ENCODE results near the gene CREB5. TPM values are rescaled to one million over a fixed set of nuclear protein-coding genes. Genes with fewer than 3 reads are reported as not detected.
A peak's percentile ranks its signal among the peaks of the same experiment; 100 is the strongest.

CREB5 gene
- total RNA-seq, 1 experiment from 2014 or later: 5.2 TPM

- intact Hi-C loops (cut with micrococcal nuclease): loop anchor here (1.0 to 5.0 kb wide), 7 partner anchors 47 to 557 kb away; no protein-coding TSS in a partner anchor
- TF ChIP-seq CTCF (conservative IDR thresholded peaks at IDR 0.05; ENCODE audit: low read depth, low read length) (peak; percentile 83), EZH2phosphoT487 (IDR thresholded peaks at IDR 0.05; ENCODE audit: borderline replicate concordance, low read length) (no peak), EZH2 (IDR thresholded peaks at IDR 0.05; ENCODE audit: low read length, unreplicated experiment) (no peak)
- Histone ChIP-seq H3F3A (ENCODE audit: low read length, unreplicated experiment) (peaks cover 5% of the 10 kb centered on the region), H3K9me2 (replicated peaks; ENCODE audit: low read length) (no peaks in the 10 kb centered on the region), H3K4me2 (ENCODE audit: low read length) (peak overlapping the region; percentile 90), H4K20me1 (ENCODE audit: low read length) (no peaks in the 10 kb centered on the region), H3K79me2 (ENCODE audit: low read length) (no peaks in the 10 kb centered on the region), H2AFZ (ENCODE audit: low read length) (peak overlapping the region; percentile 92), H3K27ac (ENCODE audit: low read length) (no peak overlapping the region), H3K4me3 (ENCODE audit: low read length) (peak overlapping the region; percentile 75), H3K9me3 (ENCODE audit: low read length) (no peaks in the 10 kb centered on the region), H3K27me3 (ENCODE audit: low read length) (no peaks in the 10 kb centered on the region), H3K36me3 (ENCODE audit: low read depth, low read length) (no peaks in the 10 kb centered on the region), H3K9ac (ENCODE audit: low read length) (peak overlapping the region; percentile 52), H3K4me1 (ENCODE audit: insufficient read depth, low read length) (peaks cover 47% of the 10 kb centered on the region)
- POLR2A ChIA-PET (ENCODE audit: unreplicated experiment): interaction anchor here (0.6 kb wide), 1 partner anchor 1861 kb away, joined by 3 read pairs; no protein-coding TSS in a partner anchor
- ATAC-seq (peak; percentile 70), DNase-seq (peak; percentile 87)
- CTCF ChIA-PET: interaction anchor here (0.7 to 1.6 kb wide), 2 partner anchors 68 to 1426 kb away, joined by 5 to 6 read pairs; no protein-coding TSS in a partner anchor
- BruUV-seq (replicated peaks): no TSS peak
These were observed 441.8 kb downstream of the CREB5 start for GRCh38 chr7:28853834-28854749.

- Histone ChIP-seq H2AFZ (ENCODE audit: low read length) (peak overlapping the region; percentile 92), H3K27me3 (ENCODE audit: low read length) (no peaks in the 10 kb centered on the region), H3F3A (ENCODE audit: low read length, unreplicated experiment) (peaks cover 5% of the 10 kb centered on the region), H3K79me2 (ENCODE audit: low read length) (no peaks in the 10 kb centered on the region), H3K4me2 (ENCODE audit: low read length) (peak overlapping the region; percentile 90), H3K9me3 (ENCODE audit: low read length) (no peaks in the 10 kb centered on the region), H3K4me3 (ENCODE audit: low read length) (peak overlapping the region; percentile 75; the same call in 1 of the 2 replicates), H3K4me1 (ENCODE audit: insufficient read depth, low read length) (peaks cover 50% of the 10 kb centered on the region), H3K36me3 (ENCODE audit: low read depth, low read length) (no peaks in the 10 kb centered on the region), H3K9me2 (replicated peaks; ENCODE audit: low read length) (no peaks in the 10 kb centered on the region), H4K20me1 (ENCODE audit: low read length) (no peaks in the 10 kb centered on the region), H3K9ac (ENCODE audit: low read length) (no peak overlapping the region), H3K27ac (ENCODE audit: low read length) (no peak overlapping the region)
- intact Hi-C loops (cut with micrococcal nuclease): loop anchor here (1.0 to 5.0 kb wide), 7 partner anchors 48 to 466 kb away; no protein-coding TSS in a partner anchor
- CTCF ChIA-PET: interaction anchor here (0.7 to 1.6 kb wide), 2 partner anchors 67 to 1427 kb away, joined by 5 to 6 read pairs; no protein-coding TSS in a partner anchor
- ATAC-seq (no peak), DNase-seq (no peak)
- no peak for TF ChIP-seq CTCF (conservative IDR thresholded peaks at IDR 0.05; ENCODE audit: low read depth, low read length)
- TF ChIP-seq EZH2phosphoT487 (IDR thresholded peaks at IDR 0.05; ENCODE audit: borderline replicate concordance, low read length): no peak
- TF ChIP-seq EZH2 (IDR thresholded peaks at IDR 0.05; ENCODE audit: low read length, unreplicated experiment): no peak
- BruUV-seq (replicated peaks): no TSS peak
- POLR2A ChIA-PET (ENCODE audit: unreplicated experiment): interaction anchor here (0.6 kb wide), 1 partner anchor 1860 kb away, joined by 3 read pairs; no protein-coding TSS in a partner anchor
These were observed 442.4 kb downstream of the CREB5 start for GRCh38 chr7:28854750-28855074.

Measured in PC-3 (cell line).